22Rv1 (cell line): ENCODE measurements around the gene XKR8.

Experiments used
- H3K27ac ChIP-seq: fragments of 450-650 bp; 2 replicates; pipeline ENCODE4 v1.5.1; 2017
- CTCF ChIP-seq: fragments of 450-650 bp; IDR thresholded peaks from 2 replicates; pipeline ENCODE4 v1.5.1; 2017; ENCODE audit warnings: mild to moderate bottlenecking
- ZFX ChIP-seq: fragments of 450-650 bp; IDR thresholded peaks from 2 replicates; pipeline ENCODE4 v1.6.1; 2017; ENCODE audit warnings: antibody characterized with exemption, borderline replicate concordance

XKR8 gene

GRCh38 chr1:27959792-27960603 is at the start of gene XKR8:
Gene XKR8 (plus strand): TSS chr1:27959973. CDS start chr1:27960070, 97 bp downstream.
- TF ChIP-seq CTCF (peak; percentile 94), ZFX (no peak)
- peak within 1 kb of the TSS; percentile 76 for H3K27ac ChIP-seq

GRCh38 chr1:27912429-27912828 is 47.3 kb upstream of the XKR8 start:
- TF ChIP-seq ZFX (no peak), CTCF (no peak)
- no peak overlapping the region for H3K27ac ChIP-seq

GRCh38 chr1:27915082-27915575 is 44.6 kb upstream of the XKR8 start:
- TF ChIP-seq ZFX (no peak), CTCF (no peak)
- H3K27ac ChIP-seq = peak overlapping the region; percentile 79

- TF ChIP-seq ZFX (no peak), CTCF (no peak)
These were observed 37.5 kb upstream of the XKR8 start for GRCh38 chr1:27922272-27922671.

GRCh38 chr1:27928216-27928954 is 31.4 kb upstream of the XKR8 start:
- TF ChIP-seq CTCF (no peak), ZFX (no peak)

More at GRCh38 chr1:27922272-27922671, 37.5 kb upstream of the XKR8 start:
- H3K27ac ChIP-seq = no peak overlapping the region

GRCh38 chr1:27931184-27931583 is 28.6 kb upstream of the XKR8 start:
- TF ChIP-seq ZFX (no peak), CTCF (no peak)

More at GRCh38 chr1:27928216-27928954, 31.4 kb upstream of the XKR8 start:
- H3K27ac ChIP-seq = no peak overlapping the region

GRCh38 chr1:27931759-27932158 is 28.0 kb upstream of the XKR8 start:
- H3K27ac ChIP-seq = no peak overlapping the region
- TF ChIP-seq ZFX (no peak), CTCF (no peak)

More at GRCh38 chr1:27931184-27931583, 28.6 kb upstream of the XKR8 start:
- H3K27ac ChIP-seq = no peak overlapping the region
